ENCODE data around the gene LPAR1.

Gene LPAR1

DNA sequence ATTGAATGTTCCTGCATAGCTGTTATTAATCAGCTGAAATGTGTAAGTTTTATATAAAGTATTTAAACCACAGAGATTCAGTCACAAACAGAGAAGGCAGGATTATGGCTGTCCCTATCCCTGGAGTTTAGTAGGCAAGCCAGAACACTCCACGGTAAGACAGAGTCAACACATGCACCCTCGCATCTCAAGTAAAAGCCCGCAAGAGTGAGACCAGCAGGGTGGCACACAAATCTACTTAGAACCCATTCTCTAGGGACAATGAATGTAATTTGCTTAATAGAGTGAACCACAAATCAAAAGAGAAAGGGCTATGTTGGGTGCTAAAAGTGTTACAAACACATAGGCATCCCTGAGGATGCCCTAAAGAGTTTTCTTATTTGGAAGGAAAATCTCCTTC, 35.1 kb downstream of the LPAR1 start:
- Histone ChIP-seq H3K27me3 (ENCODE audit: insufficient read depth, poor library complexity, severe bottlenecking) (no peaks in the 10 kb centered on the region), H3K27ac (replicated peaks) (no peak overlapping the region), H3K4me3 (replicated peaks; ENCODE audit: insufficient read depth, low read length) (no peak overlapping the region)
- DNase-seq (ENCODE audit: low read depth in 1 of 2, low spot score in 1 of 2) = no peak
- no peak for TF ChIP-seq GABPA (IDR thresholded peaks at IDR 0.05; ENCODE audit: low read depth)
- no peak for TF ChIP-seq SPI1 (IDR thresholded peaks at IDR 0.05; ENCODE audit: borderline replicate concordance, low read depth)
- no peak for TF ChIP-seq POLR2AphosphoS5 (IDR thresholded peaks at IDR 0.05; ENCODE audit: low read depth)
- TF ChIP-seq, protein P1, sequence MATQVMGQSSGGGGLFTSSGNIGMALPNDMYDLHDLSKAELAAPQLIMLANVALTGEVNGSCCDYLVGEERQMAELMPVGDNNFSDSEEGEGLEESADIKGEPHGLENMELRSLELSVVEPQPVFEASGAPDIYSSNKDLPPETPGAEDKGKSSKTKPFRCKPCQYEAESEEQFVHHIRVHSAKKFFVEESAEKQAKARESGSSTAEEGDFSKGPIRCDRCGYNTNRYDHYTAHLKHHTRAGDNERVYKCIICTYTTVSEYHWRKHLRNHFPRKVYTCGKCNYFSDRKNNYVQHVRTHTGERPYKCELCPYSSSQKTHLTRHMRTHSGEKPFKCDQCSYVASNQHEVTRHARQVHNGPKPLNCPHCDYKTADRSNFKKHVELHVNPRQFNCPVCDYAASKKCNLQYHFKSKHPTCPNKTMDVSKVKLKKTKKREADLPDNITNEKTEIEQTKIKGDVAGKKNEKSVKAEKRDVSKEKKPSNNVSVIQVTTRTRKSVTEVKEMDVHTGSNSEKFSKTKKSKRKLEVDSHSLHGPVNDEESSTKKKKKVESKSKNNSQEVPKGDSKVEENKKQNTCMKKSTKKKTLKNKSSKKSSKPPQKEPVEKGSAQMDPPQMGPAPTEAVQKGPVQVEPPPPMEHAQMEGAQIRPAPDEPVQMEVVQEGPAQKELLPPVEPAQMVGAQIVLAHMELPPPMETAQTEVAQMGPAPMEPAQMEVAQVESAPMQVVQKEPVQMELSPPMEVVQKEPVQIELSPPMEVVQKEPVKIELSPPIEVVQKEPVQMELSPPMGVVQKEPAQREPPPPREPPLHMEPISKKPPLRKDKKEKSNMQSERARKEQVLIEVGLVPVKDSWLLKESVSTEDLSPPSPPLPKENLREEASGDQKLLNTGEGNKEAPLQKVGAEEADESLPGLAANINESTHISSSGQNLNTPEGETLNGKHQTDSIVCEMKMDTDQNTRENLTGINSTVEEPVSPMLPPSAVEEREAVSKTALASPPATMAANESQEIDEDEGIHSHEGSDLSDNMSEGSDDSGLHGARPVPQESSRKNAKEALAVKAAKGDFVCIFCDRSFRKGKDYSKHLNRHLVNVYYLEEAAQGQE (IDR thresholded peaks at IDR 0.05; ENCODE audit: insufficient replicate concordance, low read depth) = no peak
- TF ChIP-seq, protein P2, sequence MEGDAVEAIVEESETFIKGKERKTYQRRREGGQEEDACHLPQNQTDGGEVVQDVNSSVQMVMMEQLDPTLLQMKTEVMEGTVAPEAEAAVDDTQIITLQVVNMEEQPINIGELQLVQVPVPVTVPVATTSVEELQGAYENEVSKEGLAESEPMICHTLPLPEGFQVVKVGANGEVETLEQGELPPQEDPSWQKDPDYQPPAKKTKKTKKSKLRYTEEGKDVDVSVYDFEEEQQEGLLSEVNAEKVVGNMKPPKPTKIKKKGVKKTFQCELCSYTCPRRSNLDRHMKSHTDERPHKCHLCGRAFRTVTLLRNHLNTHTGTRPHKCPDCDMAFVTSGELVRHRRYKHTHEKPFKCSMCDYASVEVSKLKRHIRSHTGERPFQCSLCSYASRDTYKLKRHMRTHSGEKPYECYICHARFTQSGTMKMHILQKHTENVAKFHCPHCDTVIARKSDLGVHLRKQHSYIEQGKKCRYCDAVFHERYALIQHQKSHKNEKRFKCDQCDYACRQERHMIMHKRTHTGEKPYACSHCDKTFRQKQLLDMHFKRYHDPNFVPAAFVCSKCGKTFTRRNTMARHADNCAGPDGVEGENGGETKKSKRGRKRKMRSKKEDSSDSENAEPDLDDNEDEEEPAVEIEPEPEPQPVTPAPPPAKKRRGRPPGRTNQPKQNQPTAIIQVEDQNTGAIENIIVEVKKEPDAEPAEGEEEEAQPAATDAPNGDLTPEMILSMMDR (IDR thresholded peaks at IDR 0.05; ENCODE audit: insufficient read depth, low read length) = no peak

DNA sequence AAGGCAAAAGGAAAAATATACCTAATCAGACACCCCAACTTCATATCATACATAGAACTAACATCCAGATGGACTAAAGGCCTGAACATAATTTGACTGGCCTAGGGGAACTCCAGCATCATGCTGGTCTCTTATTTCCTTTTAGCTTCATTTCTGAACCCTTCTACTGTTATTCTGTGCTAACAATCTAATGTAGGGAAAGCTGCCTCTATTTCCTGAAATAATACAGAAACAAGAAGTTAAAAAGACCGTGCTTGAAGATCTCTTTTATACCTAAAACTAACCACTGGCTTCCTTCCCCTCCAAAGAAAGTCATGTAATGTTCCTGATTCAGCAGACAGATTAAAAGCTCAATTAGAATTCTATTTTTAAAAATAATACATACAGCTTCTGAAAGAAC, 36.7 kb downstream of the LPAR1 start:
- TF ChIP-seq GABPA (IDR thresholded peaks at IDR 0.05; ENCODE audit: low read depth) (no peak), SPI1 (IDR thresholded peaks at IDR 0.05; ENCODE audit: borderline replicate concordance, low read depth) (peak; percentile 25; the same call in 1 of the 2 replicates)
- TF ChIP-seq, protein P2 (IDR thresholded peaks at IDR 0.05; ENCODE audit: insufficient read depth, low read length) = no peak

DNA sequence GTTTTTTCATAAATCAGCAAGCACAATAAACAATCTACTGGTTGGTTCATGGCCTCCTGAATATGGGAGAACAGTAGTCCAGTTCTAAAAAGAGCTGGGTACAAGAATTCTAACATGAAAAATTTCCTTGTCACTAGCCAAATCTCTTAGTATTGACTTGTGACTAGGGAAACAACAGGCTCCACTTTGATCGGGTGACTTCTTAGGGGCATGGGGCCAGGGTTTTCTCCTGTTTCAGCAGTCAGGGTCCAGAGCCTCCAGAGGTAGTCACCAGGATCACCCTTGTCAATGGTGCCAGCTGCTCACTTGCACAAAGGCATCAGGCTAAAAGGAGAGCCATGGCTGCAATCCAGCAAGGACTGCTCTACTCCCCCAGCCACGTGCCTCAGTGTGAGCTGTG, 38.1 kb downstream of the LPAR1 start:
- Histone ChIP-seq H3K4me3 (replicated peaks; ENCODE audit: insufficient read depth, low read length) (no peak overlapping the region), H3K27ac (replicated peaks) (no peak overlapping the region), H3K27me3 (ENCODE audit: insufficient read depth, poor library complexity, severe bottlenecking) (no peaks in the 10 kb centered on the region)
- no peak for TF ChIP-seq GABPA (IDR thresholded peaks at IDR 0.05; ENCODE audit: low read depth)
- no peak for DNase-seq (ENCODE audit: low read depth in 1 of 2, low spot score in 1 of 2)

More for the DNA sequence above, 36.7 kb downstream of the LPAR1 start:
- no peak overlapping the region for H3K27ac ChIP-seq (replicated peaks)
- H3K27me3 ChIP-seq (ENCODE audit: insufficient read depth, poor library complexity, severe bottlenecking) = no peaks in the 10 kb centered on the region
- H3K4me3 ChIP-seq (replicated peaks; ENCODE audit: insufficient read depth, low read length) = no peak overlapping the region
- no peak for DNase-seq (ENCODE audit: low read depth in 1 of 2, low spot score in 1 of 2)

- DNase-seq (ENCODE audit: low read depth in 1 of 2, low spot score in 1 of 2) = no peak
- Histone ChIP-seq H3K27me3 (ENCODE audit: insufficient read depth, poor library complexity, severe bottlenecking) (no peaks in the 10 kb centered on the region), H3K4me3 (replicated peaks; ENCODE audit: insufficient read depth, low read length) (no peak overlapping the region), H3K27ac (replicated peaks) (no peak overlapping the region)
- no peak for TF ChIP-seq POLR2AphosphoS5 (IDR thresholded peaks at IDR 0.05; ENCODE audit: low read depth)
- no peak for TF ChIP-seq SPI1 (IDR thresholded peaks at IDR 0.05; ENCODE audit: borderline replicate concordance, low read depth)
- no peak for TF ChIP-seq GABPA (IDR thresholded peaks at IDR 0.05; ENCODE audit: low read depth)
- TF ChIP-seq, protein P2 (IDR thresholded peaks at IDR 0.05; ENCODE audit: insufficient read depth, low read length) = no peak
- TF ChIP-seq, protein P1 (IDR thresholded peaks at IDR 0.05; ENCODE audit: insufficient replicate concordance, low read depth) = no peak
Measured at GRCh38 chr9:110999379-110999778, 38.9 kb downstream of the LPAR1 start.
